HG02798 (cell line): ENCODE measurements around the gene WNT5B.
"Not testable (repeated sequence)": the region's sequence is repeated elsewhere in the genome, so short reads cannot be mapped to it uniquely, and the experiment has no call there.

Source experiments
- ATAC-seq: cut with Tn5 transposase; IDR thresholded peaks from one replicate; pipeline ENCODE4 v1.9.1; 2021; ENCODE audit warnings: mild to moderate bottlenecking; ENCODE audit not compliant: unreplicated experiment, poor library complexity

Gene WNT5B

GRCh38 chr12:1595690-1596347, 33.2 kb upstream of the WNT5B start:
- ATAC-seq = no peak

GRCh38 chr12:1598757-1599156, 30.3 kb upstream of the WNT5B start:
- no peak for ATAC-seq

- ATAC-seq = not testable (repeated sequence)
These were observed 26.3 kb upstream of the WNT5B start for GRCh38 chr12:1602706-1603105.

- no peak for ATAC-seq
These were observed 25.6 kb upstream of the WNT5B start for GRCh38 chr12:1603269-1603993.

- no peak for ATAC-seq
These were observed 24.6 kb upstream of the WNT5B start for GRCh38 chr12:1604464-1604863.

GRCh38 chr12:1605129-1606020, 23.7 kb upstream of the WNT5B start:
- ATAC-seq = peak; percentile 38

GRCh38 chr12:1606021-1606622, 22.9 kb upstream of the WNT5B start:
- ATAC-seq = peak; percentile 75

- no peak for ATAC-seq
These were observed 20.9 kb upstream of the WNT5B start for GRCh38 chr12:1607940-1608712.

- ATAC-seq = no peak
These were observed 20.3 kb upstream of the WNT5B start for GRCh38 chr12:1608713-1609119.

- no peak for ATAC-seq
These were observed 18.9 kb upstream of the WNT5B start for GRCh38 chr12:1610072-1610643.

- no peak for ATAC-seq
These were observed 17.0 kb upstream of the WNT5B start for GRCh38 chr12:1611803-1612572.

- no peak for ATAC-seq
These were observed 15.2 kb upstream of the WNT5B start for GRCh38 chr12:1613860-1614259.

GRCh38 chr12:1614360-1614759, 14.7 kb upstream of the WNT5B start:
- ATAC-seq = no peak

- ATAC-seq = no peak
These were observed 12.6 kb upstream of the WNT5B start for GRCh38 chr12:1616233-1617066.

- no peak for ATAC-seq
These were observed 10.5 kb upstream of the WNT5B start for GRCh38 chr12:1618489-1618888.

- no peak for ATAC-seq
These were observed 9.9 kb upstream of the WNT5B start for GRCh38 chr12:1619159-1619558.

GRCh38 chr12:1619587-1619986, 9.4 kb upstream of the WNT5B start:
- no peak for ATAC-seq

- no peak for ATAC-seq
These were observed 8.9 kb upstream of the WNT5B start for GRCh38 chr12:1620092-1620491.
